Colonic mucosa (tissue), 4 donors: Measurements from ENCODE around the gene ATP9A. TPM values are rescaled to one million over a fixed set of nuclear protein-coding genes. Genes with fewer than 3 reads are reported as not detected.
"Not testable (repeated sequence)": the region's sequence is repeated elsewhere in the genome, so short reads cannot be mapped to it uniquely, and the experiment has no call there.

Experiments
- DNase-seq: peaks from one replicate; pipeline ENCODE4 v3.0.0-alpha.2; 2020
- H3K27ac ChIP-seq: fragments of 200-600 bp; one replicate; pipeline ENCODE4 v1.8.0; 2021
- H3K27me3 ChIP-seq: fragments of 200-600 bp; one replicate; pipeline ENCODE4 v1.8.0; 2021
- H3K36me3 ChIP-seq: fragments of 200-600 bp; one replicate; pipeline ENCODE4 v1.8.0; 2021
- H3K4me1 ChIP-seq: fragments of 200-600 bp; one replicate; pipeline ENCODE4 v1.8.0; 2021; ENCODE audit warnings: mild to moderate bottlenecking
- H3K4me3 ChIP-seq: fragments of 200-600 bp; one replicate; pipeline ENCODE4 v1.8.0; 2021
- H3K9ac ChIP-seq, 2 donors: one replicate each; pipeline ENCODE4 v1.7.0; 2013; ENCODE audit warnings: control low read depth in 2 of 2, low read depth in 2 of 2, low read length in 2 of 2
- H3K9me3 ChIP-seq: fragments of 200-600 bp; one replicate; pipeline ENCODE4 v1.8.0; 2021
- intact Hi-C: fragments of 100-400 bp; cut with DNase I; formaldehyde crosslinking; loops from one replicate; pipeline ENCODE4 v1.14.1; 2022
- total RNA-seq, 2 donors: library from RNA; stranded (reverse); fragmentation: NEBNext Ultra II Directional in 1 of 2; extraction: Animal tissue kit (Norgen Biotek cat#: 25700) in 1 of 2; gene quantifications; one replicate each; pipeline ENCODE4 v1.2.1, GENCODE V29; 2021
- TF ChIP-seq, protein P1 (sequence below): fragments of 200-600 bp; IDR thresholded peaks from one replicate; pipeline ENCODE4 v1.8.0; 2022; ENCODE audit warnings: antibody characterized with exemption, mild to moderate bottlenecking
- donor health status: healthy.
- donor health status: DM: no; HTN: no; CAD: no.
- donor health status: DM: no; HTN: no; CAD: no.

Gene ATP9A
- 10 to 100 TPM; 40.2 to 70.1 TPM for total RNA-seq

GRCh38 chr20:51767867-51768758 lies at the start of gene ATP9A:
Gene ATP9A, minus strand, starts transcription at chr20:51768390. Its CDS starts 21 bp downstream, at chr20:51768369.
- intact Hi-C loops, result no loop called here
- peak within 1 kb of the TSS; percentile 84 for H3K4me3 ChIP-seq
- peak within 1 kb of the TSS; percentile 87 for H3K27ac ChIP-seq
- no peaks in the 10 kb centered on the region for H3K9me3 ChIP-seq
- H3K9ac ChIP-seq, result peak within 1 kb of the TSS; percentile 84 to 95
- H3K27me3 ChIP-seq, result no peaks in the 10 kb centered on the region
- peak; percentile 58 for DNase-seq
- TF ChIP-seq, protein P1, sequence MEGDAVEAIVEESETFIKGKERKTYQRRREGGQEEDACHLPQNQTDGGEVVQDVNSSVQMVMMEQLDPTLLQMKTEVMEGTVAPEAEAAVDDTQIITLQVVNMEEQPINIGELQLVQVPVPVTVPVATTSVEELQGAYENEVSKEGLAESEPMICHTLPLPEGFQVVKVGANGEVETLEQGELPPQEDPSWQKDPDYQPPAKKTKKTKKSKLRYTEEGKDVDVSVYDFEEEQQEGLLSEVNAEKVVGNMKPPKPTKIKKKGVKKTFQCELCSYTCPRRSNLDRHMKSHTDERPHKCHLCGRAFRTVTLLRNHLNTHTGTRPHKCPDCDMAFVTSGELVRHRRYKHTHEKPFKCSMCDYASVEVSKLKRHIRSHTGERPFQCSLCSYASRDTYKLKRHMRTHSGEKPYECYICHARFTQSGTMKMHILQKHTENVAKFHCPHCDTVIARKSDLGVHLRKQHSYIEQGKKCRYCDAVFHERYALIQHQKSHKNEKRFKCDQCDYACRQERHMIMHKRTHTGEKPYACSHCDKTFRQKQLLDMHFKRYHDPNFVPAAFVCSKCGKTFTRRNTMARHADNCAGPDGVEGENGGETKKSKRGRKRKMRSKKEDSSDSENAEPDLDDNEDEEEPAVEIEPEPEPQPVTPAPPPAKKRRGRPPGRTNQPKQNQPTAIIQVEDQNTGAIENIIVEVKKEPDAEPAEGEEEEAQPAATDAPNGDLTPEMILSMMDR, result no peak
- H3K36me3 ChIP-seq, result no peaks in the 10 kb centered on the region
- no peaks in the 10 kb centered on the region for H3K4me1 ChIP-seq

GRCh38 chr20:51816856-51817255 lies 48.7 kb upstream of the ATP9A start:
- DNase-seq, H3K4me3 ChIP-seq, H3K27me3 ChIP-seq, H3K9me3 ChIP-seq, H3K4me1 ChIP-seq, H3K27ac ChIP-seq, H3K9ac ChIP-seq, H3K36me3 ChIP-seq, intact Hi-C loops: not testable (repeated sequence)

DNA sequence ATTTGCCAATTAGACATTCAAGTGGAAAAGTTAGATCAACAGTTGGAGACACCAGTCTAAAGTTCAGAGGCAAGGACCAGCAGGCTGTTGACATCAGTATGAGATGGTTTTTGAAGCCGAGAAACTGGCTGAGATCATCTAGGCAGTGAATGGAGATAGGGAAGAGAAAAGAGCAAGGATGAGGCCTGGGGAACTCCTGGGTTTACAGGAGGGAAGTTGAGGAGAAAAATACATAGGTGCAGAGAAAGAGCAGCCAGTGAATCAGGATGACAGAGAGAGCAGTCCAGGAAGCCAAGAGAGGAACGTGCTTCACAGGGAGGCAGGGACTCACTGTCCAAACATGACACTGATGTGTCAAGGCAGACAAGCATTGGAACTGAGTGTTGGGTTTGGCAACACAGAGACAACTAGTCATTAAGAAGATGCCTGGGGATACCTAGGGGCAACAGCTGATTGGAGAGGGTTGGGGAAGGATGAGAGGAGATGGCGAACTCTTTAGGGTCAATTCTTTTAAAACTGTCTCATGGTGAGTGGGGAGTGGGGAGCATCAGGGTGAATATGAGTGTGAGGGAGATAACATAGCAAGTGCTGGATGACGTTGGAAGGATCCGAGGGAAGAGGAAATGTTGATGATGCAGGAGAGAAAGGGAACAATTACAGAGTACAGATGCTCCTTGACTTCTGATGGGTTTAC lies 47.3 kb upstream of the ATP9A start:
- TF ChIP-seq, protein P1, result no peak
- Histone ChIP-seq H3K4me3 (no peak overlapping the region), H3K27ac (no peak overlapping the region), H3K9me3 (no peaks in the 10 kb centered on the region), H3K9ac (no peak overlapping the region), H3K4me1 (no peaks in the 10 kb centered on the region), H3K27me3 (no peaks in the 10 kb centered on the region), H3K36me3 (no peaks in the 10 kb centered on the region)
- intact Hi-C loops, result no loop called here
- DNase-seq, result no peak

DNA sequence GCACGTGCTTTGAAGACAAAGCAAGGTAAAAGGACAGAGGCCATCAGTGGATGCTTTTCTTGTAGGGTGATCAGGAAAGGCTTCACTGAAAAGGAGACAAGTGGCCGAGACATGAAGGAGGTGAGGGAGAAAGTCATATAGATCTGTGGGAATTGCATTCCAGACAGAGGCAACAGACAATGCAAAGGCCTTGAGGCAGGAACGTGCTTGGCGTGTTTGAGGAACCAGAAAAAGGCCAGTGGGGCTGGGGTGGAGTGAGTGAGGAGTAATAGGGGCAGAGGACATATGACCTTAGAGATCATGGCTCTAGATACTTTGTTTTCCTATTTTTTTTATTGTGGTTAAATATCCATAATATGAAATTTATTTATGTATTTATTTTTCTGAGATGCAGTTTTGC lies 44.7 kb upstream of the ATP9A start:
- H3K4me1 ChIP-seq, result no peaks in the 10 kb centered on the region
- no peak overlapping the region for H3K4me3 ChIP-seq
- no peaks in the 10 kb centered on the region for H3K27me3 ChIP-seq
- intact Hi-C loops, result no loop called here
- no peak overlapping the region for H3K27ac ChIP-seq
- no peaks in the 10 kb centered on the region for H3K9me3 ChIP-seq
- H3K36me3 ChIP-seq, result no peaks in the 10 kb centered on the region
- TF ChIP-seq, protein P1, result no peak
- no peak for DNase-seq
- H3K9ac ChIP-seq, result no peak overlapping the region

GRCh38 chr20:51811514-51812128 lies 43.4 kb upstream of the ATP9A start:
- DNase-seq, result no peak
- H3K4me3 ChIP-seq, result no peak overlapping the region
- H3K4me1 ChIP-seq, result no peaks in the 10 kb centered on the region
- intact Hi-C loops, result no loop called here
- no peaks in the 10 kb centered on the region for H3K36me3 ChIP-seq
- no peak overlapping the region for H3K27ac ChIP-seq
- H3K9me3 ChIP-seq, result no peaks in the 10 kb centered on the region
- TF ChIP-seq, protein P1, result no peak
- H3K9ac ChIP-seq, result no peak overlapping the region
- no peaks in the 10 kb centered on the region for H3K27me3 ChIP-seq
